D721Med (cell line): ENCODE data around the gene ADNP.

Experiments
- DNase-seq: peaks from one replicate; pipeline ENCODE4 v3.0.0; 2011; ENCODE audit warnings: low spot score; ENCODE audit not compliant: insufficient read length
- FAIRE-seq: peaks from 2 replicates; lab custom pipeline; 2011; peaks lifted over from hg19 to GRCh38; lab: Jason Lieb, UNC
- CTCF ChIP-seq: IDR thresholded peaks from 2 replicates; pipeline ENCODE4 v1.5.1; 2012; ENCODE audit warnings: mild to moderate bottlenecking, control low read depth; ENCODE audit not compliant: insufficient read depth; ENCODE audit errors: missing control alignments

The ADNP gene

GRCh38 chr20:50913690-50914375 is 17.4 kb downstream of the ADNP start:
- no peak for FAIRE-seq
- DNase-seq: no peak
- no peak for TF ChIP-seq CTCF

GRCh38 chr20:50911716-50912115 is 19.5 kb downstream of the ADNP start:
- DNase-seq (no peak), FAIRE-seq (no peak)
- no peak for TF ChIP-seq CTCF

GRCh38 chr20:50911030-50911429 is 20.2 kb downstream of the ADNP start:
- TF ChIP-seq CTCF: no peak
- FAIRE-seq (no peak), DNase-seq (no peak)

GRCh38 chr20:50909413-50909812 is 21.8 kb downstream of the ADNP start:
- no peak for TF ChIP-seq CTCF
- no peak for DNase-seq
- FAIRE-seq: no peak

GRCh38 chr20:50904067-50904570 is 27.1 kb downstream of the ADNP start:
- no peak for TF ChIP-seq CTCF
- DNase-seq (no peak), FAIRE-seq (no peak)

- no peak for FAIRE-seq
- DNase-seq: no peak
- no peak for TF ChIP-seq CTCF
These were observed 27.7 kb downstream of the ADNP start for GRCh38 chr20:50903353-50904051.

- no peak for FAIRE-seq
- TF ChIP-seq CTCF: no peak
- DNase-seq: no peak
These were observed 29.9 kb downstream of the ADNP start for GRCh38 chr20:50901301-50901700.
